Measurements from ENCODE around the gene ACSS2.

DNA sequence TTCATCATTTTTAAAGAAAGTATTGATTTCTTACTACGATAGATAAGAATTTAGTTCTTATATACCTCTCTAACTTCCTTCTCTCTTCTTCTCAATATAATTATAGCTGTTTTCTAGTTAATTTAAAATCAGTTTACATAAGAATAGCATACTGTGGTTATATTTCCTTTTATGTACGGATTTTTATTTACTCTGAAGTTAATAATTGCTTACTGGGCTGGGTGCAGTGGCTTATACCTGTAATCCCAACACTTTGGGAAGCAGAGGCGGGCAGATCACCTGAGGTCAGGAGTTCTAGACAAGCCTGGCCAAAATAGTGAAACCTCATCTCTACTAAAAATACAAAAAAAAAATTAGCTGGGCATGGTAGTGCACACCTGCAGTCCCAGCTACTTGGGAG, 9.7 kb downstream of the ACSS2 start:
- TF ChIP-seq SMC3 (IDR thresholded peaks at IDR 0.05; ENCODE audit: borderline replicate concordance, low read length) (no peak), CREB1 (IDR thresholded peaks at IDR 0.05; ENCODE audit: low read depth) (no peak), POLR2AphosphoS2 (IDR thresholded peaks at IDR 0.05; ENCODE audit: low read depth, low read length) (no peak), NFYB (IDR thresholded peaks at IDR 0.05; ENCODE audit: insufficient read depth, low read depth, low read length) (no peak), SIN3A (IDR thresholded peaks at IDR 0.05; ENCODE audit: low read depth, low read length) (no peak), CBFB (IDR thresholded peaks at IDR 0.05; ENCODE audit: low read depth) (no peak)
- TF ChIP-seq, protein P1, sequence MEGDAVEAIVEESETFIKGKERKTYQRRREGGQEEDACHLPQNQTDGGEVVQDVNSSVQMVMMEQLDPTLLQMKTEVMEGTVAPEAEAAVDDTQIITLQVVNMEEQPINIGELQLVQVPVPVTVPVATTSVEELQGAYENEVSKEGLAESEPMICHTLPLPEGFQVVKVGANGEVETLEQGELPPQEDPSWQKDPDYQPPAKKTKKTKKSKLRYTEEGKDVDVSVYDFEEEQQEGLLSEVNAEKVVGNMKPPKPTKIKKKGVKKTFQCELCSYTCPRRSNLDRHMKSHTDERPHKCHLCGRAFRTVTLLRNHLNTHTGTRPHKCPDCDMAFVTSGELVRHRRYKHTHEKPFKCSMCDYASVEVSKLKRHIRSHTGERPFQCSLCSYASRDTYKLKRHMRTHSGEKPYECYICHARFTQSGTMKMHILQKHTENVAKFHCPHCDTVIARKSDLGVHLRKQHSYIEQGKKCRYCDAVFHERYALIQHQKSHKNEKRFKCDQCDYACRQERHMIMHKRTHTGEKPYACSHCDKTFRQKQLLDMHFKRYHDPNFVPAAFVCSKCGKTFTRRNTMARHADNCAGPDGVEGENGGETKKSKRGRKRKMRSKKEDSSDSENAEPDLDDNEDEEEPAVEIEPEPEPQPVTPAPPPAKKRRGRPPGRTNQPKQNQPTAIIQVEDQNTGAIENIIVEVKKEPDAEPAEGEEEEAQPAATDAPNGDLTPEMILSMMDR (IDR thresholded peaks at IDR 0.05 in 2 of 3, conservative IDR thresholded peaks at IDR 0.05 in 1 of 3; ENCODE audit: control insufficient read depth in 2 of 3, extremely low read depth in 1 of 3, insufficient read depth in 1 of 3, low read depth in 3 of 3, low read length in 3 of 3): no peak

Measured in GM12878 (cell line).